ENCODE results near the gene IGIP.

IGIP gene

GRCh38 chr5:140125637-140126036 is at the start of gene IGIP:
IGIP (plus strand) TSS chr5:140125937; CDS start chr5:140128477, 2,540 bp downstream.
- no peak for DNase-seq (ENCODE audit: low spot score)

GRCh38 chr5:140076142-140076541 is 49.6 kb upstream of the IGIP start:
- DNase-seq (ENCODE audit: low spot score): no peak

GRCh38 chr5:140076788-140077187 is 48.9 kb upstream of the IGIP start:
- no peak for DNase-seq (ENCODE audit: low spot score)

GRCh38 chr5:140083120-140083519 is 42.6 kb upstream of the IGIP start:
- no peak for DNase-seq (ENCODE audit: low spot score)

- DNase-seq (ENCODE audit: low spot score): no peak
Measured at GRCh38 chr5:140083650-140084049, 42.1 kb upstream of the IGIP start.

GRCh38 chr5:140084541-140084940 is 41.2 kb upstream of the IGIP start:
- DNase-seq (ENCODE audit: low spot score): no peak

GRCh38 chr5:140090251-140090650 is 35.5 kb upstream of the IGIP start:
- no peak for DNase-seq (ENCODE audit: low spot score)

- DNase-seq (ENCODE audit: low spot score): no peak
Measured at GRCh38 chr5:140093179-140093578, 32.6 kb upstream of the IGIP start.

GRCh38 chr5:140093866-140094265 is 31.9 kb upstream of the IGIP start:
- DNase-seq (ENCODE audit: low spot score): no peak

GRCh38 chr5:140094889-140095288 is 30.8 kb upstream of the IGIP start:
- DNase-seq (ENCODE audit: low spot score): no peak

GRCh38 chr5:140101179-140101578 is 24.6 kb upstream of the IGIP start:
- DNase-seq (ENCODE audit: low spot score): no peak

GRCh38 chr5:140103154-140103553 is 22.6 kb upstream of the IGIP start:
- no peak for DNase-seq (ENCODE audit: low spot score)

GRCh38 chr5:140104100-140104499 is 21.6 kb upstream of the IGIP start:
- no peak for DNase-seq (ENCODE audit: low spot score)

GRCh38 chr5:140106101-140106500 is 19.6 kb upstream of the IGIP start:
- no peak for DNase-seq (ENCODE audit: low spot score)

- DNase-seq (ENCODE audit: low spot score): no peak
Measured at GRCh38 chr5:140106805-140107311, 18.9 kb upstream of the IGIP start.

GRCh38 chr5:140107312-140108092 is 18.2 kb upstream of the IGIP start:
- DNase-seq (ENCODE audit: low spot score): peak; percentile 96

GRCh38 chr5:140108093-140109017 is 17.4 kb upstream of the IGIP start:
- DNase-seq (ENCODE audit: low spot score): peak; percentile 28

- peak; percentile 67 for DNase-seq (ENCODE audit: low spot score)
Measured at GRCh38 chr5:140109018-140109758, 16.5 kb upstream of the IGIP start.

- DNase-seq (ENCODE audit: low spot score): no peak
Measured at GRCh38 chr5:140109759-140110645, 15.7 kb upstream of the IGIP start.

- DNase-seq (ENCODE audit: low spot score): no peak
Measured at GRCh38 chr5:140110646-140110957, 15.1 kb upstream of the IGIP start.

Measured in AG08396 (cell line).